Nephron progenitor cell (in vitro differentiated cells): ENCODE measurements around the gene CD72.

ENCODE experiments used
- DNase-seq: peaks from one replicate; pipeline ENCODE4 v3.0.0; 2021
- H3K27ac Mint-ChIP-seq: 2 replicates; pipeline ENCODE4 v1.8.0; 2021; ENCODE audit warnings: mild to moderate bottlenecking, moderate library complexity, mixed read lengths
- H3K27me3 Mint-ChIP-seq: 2 replicates; pipeline ENCODE4 v1.8.0; 2021; ENCODE audit warnings: mild to moderate bottlenecking, low read depth, mixed read lengths; ENCODE audit not compliant: poor library complexity
- H3K36me3 Mint-ChIP-seq: 2 replicates; pipeline ENCODE4 v1.8.0; 2021; ENCODE audit warnings: low read depth, mixed read lengths
- H3K4me1 Mint-ChIP-seq: 2 replicates; pipeline ENCODE4 v1.8.0; 2021; ENCODE audit warnings: mixed read lengths
- H3K4me3 Mint-ChIP-seq: 2 replicates; pipeline ENCODE4 v1.8.0; 2021; ENCODE audit warnings: mild to moderate bottlenecking, moderate library complexity, mixed read lengths
- H3K9me3 Mint-ChIP-seq: 2 replicates; pipeline ENCODE4 v1.8.0; 2021; ENCODE audit warnings: mild to moderate bottlenecking, moderate library complexity, mixed read lengths
- TF ChIP-seq, protein P1 (sequence below): fragments of 200-600 bp; sonication (generic); IDR thresholded peaks from 2 replicates; pipeline ENCODE4 v1.5.0; 2021; ENCODE audit warnings: antibody characterized with exemption

Gene CD72

GRCh38 chr9:35561468-35562261, 56.5 kb downstream of the CD72 start:
- Mint-ChIP-seq H3K4me3 (no peak overlapping the region), H3K27me3 (peaks cover 9% of the 10 kb centered on the region), H3K9me3 (no peaks in the 10 kb centered on the region), H3K4me1 (peaks cover 33% of the 10 kb centered on the region), H3K36me3 (peaks cover 14% of the 10 kb centered on the region), H3K27ac (no peak overlapping the region)
- DNase-seq: no peak
- TF ChIP-seq, protein P1, sequence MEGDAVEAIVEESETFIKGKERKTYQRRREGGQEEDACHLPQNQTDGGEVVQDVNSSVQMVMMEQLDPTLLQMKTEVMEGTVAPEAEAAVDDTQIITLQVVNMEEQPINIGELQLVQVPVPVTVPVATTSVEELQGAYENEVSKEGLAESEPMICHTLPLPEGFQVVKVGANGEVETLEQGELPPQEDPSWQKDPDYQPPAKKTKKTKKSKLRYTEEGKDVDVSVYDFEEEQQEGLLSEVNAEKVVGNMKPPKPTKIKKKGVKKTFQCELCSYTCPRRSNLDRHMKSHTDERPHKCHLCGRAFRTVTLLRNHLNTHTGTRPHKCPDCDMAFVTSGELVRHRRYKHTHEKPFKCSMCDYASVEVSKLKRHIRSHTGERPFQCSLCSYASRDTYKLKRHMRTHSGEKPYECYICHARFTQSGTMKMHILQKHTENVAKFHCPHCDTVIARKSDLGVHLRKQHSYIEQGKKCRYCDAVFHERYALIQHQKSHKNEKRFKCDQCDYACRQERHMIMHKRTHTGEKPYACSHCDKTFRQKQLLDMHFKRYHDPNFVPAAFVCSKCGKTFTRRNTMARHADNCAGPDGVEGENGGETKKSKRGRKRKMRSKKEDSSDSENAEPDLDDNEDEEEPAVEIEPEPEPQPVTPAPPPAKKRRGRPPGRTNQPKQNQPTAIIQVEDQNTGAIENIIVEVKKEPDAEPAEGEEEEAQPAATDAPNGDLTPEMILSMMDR: no peak

DNA sequence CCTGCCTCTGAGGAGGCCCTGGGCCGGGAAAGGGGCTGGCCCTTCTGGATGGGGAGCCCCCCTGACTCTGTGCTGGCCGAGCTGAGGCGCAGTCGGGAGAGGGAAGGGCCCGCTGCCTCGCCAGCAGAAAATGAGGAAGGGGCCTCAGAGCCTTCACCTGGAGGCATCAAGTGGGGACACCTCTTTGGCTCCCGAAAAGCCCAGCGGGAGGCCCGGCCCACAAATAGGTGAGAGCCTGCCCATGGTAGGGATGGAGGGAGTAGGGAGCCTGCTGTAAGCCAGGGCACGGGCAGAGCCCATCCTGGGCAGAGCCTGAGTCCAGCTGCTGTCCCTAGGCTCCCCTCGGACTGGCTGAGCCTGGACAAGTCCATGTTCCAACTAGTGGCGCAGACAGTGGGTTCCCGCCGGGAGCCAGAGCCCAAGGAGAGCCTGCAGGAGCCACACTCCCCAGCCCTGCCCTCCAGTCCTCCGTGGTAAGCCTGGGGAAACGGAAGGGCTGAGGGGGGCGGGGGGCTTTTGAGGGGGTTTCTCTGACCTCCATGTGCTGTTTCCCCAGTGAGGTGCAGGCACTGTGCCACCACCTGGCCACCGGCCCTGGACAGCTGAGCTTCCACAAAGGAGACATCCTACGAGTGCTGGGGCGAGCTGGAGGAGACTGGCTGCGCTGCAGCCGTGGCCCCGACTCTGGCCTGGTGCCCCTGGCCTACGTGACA, 57.4 kb downstream of the CD72 start:
- Mint-ChIP-seq H3K36me3 (peaks cover 14% of the 10 kb centered on the region), H3K27me3 (peaks cover 11% of the 10 kb centered on the region), H3K4me3 (no peak overlapping the region), H3K9me3 (no peaks in the 10 kb centered on the region), H3K4me1 (peaks cover 36% of the 10 kb centered on the region), H3K27ac (no peak overlapping the region)
- TF ChIP-seq, protein P1: no peak
- no peak for DNase-seq
